NCI-H69 (cell line): ENCODE measurements around the gene GRB10.
A peak's percentile ranks its signal among the peaks of the same experiment; 100 is the strongest.

Experiments used
- DNase-seq: peaks from one replicate; lab custom pipeline; 2025; lab: John Stamatoyannopoulos, UW

The GRB10 gene

GRCh38 chr7:50803359-50804337 lies 21.0 kb upstream of the GRB10 start:
- DNase-seq, result peak; percentile 80

GRCh38 chr7:50801907-50802306 lies 19.2 kb upstream of the GRB10 start:
- DNase-seq, result no peak

DNA sequence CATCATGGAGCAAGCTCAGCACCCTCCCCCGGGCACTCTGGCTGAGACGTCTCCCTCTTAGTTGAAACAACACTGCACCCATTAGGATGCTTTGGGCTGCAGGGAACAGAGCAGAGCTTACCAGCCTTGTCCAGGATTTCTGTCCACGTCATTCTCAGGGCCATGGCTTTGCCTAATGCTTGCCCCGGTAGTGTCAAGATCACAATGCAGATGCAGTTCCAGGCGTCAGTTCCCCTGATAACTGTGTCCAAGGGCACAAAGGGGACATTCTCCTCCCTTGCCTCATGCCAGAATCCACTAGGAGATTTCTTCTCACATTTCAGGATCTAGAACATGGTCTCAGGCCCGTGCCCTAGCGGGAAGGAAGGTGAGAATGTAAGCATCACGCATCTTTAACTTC lies 17.2 kb upstream of the GRB10 start:
- no peak for DNase-seq

GRCh38 chr7:50798126-50798525 lies 15.4 kb upstream of the GRB10 start:
- DNase-seq, result peak; percentile 21

- DNase-seq, result peak; percentile 57
These were observed 13.1 kb upstream of the GRB10 start for GRCh38 chr7:50795831-50796230.

DNA sequence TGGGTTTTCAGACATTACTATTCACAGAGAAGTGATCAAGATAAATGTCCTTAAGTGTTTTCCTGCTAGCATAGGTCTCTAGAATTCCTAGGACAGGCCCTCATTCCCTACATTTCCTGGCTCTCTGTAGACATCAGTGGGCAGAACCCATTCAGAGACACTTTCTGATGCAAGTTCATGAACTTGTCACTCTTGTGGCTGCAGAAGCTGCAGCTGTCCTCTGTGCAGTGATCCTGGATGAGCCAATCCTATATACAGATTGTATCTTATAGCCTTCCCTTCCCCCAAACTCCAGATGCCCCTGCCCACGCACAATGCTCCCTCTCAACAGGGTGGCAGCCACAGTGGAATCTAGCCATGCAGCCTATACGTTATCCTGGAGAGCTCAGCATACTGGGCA lies 12.6 kb upstream of the GRB10 start:
- peak; percentile 51 for DNase-seq

DNA sequence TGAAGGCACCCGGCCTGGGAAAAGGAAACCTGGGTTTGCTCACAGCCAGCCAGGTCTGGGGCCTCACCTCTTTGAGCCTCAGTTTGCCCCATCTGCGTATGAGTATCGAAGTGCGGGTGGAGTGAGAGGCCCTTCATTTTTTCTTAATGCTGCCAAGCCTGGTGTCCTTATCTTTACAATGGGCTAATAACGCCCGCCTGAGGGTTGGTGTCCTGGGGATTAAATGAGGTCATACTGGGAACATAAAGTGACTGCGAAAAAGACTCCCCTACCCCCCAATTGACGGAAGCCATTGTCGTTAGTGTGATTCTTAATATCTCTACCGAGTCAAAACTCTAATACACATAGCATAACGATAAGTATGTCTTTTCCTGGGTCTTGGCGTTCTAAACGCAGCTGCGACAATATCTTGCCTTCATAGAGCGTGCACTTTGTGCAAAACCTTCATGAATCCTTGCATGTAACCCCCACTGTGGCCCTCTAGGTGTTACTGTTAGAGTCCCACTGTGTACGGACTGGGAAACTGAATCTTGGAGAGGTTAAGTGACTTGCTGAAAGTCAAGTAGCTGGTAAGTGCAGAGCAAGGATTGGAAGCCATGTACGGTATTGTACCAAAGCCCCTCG lies 11.4 kb upstream of the GRB10 start:
- no peak for DNase-seq

- DNase-seq, result peak; percentile 88
These were observed 10.6 kb upstream of the GRB10 start for GRCh38 chr7:50793120-50793946.

DNA sequence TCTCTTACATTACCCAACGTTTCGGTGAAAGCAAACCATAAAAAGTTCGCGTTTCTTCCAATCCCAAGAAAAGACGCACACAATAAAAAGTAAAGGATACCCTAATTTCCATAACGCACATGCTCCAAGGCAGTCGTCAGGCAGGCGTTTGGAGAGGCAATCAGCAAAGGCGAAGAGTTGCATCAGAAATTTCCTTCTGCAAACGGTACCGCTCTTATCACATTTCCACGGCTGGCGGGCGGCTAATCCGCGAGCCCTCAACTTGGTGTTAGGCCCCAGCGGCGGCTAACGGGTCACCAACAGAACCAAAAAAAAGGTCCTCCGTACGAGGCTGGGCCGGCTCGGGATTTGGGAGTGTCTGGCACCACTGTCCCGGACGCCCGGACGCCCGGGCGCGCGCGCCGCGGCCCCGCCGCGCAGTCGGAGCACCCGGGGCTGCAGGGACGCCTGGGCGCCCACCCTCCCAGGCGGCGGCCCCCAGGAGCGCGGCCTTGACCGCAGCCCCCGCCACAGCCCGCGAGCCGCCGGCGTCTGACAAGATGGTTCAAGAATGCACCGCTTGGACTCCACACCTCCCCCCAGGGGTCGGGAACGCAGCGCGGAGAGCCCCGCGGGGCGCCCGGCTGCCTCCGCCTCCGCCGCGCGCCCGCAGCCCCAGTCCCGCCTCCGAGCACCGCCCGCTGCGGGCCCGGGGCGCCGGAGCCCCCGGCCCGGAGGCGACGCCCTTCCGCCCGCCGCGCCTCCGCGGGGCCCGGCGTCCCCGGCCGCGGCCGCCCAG lies 9.8 kb upstream of the GRB10 start:
- peak; percentile 84 for DNase-seq

DNA sequence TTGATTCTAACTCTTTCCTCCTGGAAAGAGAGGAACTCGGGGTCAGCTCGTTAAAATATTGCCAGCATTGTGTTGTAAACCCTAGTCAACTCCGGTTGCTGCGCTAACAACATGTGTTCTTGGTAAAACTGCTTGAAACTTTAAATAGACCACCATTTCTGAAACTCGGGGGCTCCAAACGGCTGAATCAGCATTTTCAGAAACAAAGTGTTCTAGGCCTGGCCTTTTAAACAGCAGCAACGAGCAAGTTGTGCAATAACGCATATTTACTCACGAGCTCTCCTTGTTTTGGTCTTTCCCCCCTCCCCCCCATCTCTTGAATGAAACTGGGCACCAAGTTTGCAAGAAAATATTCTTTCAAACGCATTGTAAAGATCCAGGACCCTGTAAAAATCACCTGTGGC lies 9.2 kb upstream of the GRB10 start:
- DNase-seq, result peak; percentile 57

DNA sequence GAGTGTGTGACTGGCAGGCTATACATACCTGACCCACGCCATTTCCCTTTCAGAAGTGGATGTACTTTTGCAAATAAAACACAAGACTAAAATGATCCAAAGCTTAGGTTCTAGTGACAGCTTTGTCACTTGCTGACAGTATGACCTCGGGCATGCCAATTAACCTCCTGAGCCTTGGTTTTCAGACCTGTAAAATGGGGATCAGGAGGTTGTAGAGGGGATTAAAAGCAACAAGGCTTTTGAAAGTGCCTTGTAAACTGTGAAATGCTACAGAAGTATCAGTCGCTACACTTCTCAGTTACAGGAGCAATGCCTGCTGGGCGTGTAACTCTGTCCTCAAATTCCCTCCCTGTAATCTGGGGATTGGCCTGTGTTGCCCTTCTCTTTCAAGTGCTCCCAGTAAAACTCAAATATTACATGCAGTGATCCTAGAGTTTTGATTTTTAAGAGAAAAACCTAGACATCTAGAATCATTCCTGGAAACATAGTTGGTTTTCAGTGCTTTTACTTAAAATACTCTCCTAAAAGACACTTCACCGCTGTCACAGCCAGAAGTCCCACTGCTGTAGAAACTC lies 8.8 kb upstream of the GRB10 start:
- DNase-seq, result peak; percentile 24

- DNase-seq, result no peak
These were observed 7.7 kb upstream of the GRB10 start for GRCh38 chr7:50790381-50790780.

DNA sequence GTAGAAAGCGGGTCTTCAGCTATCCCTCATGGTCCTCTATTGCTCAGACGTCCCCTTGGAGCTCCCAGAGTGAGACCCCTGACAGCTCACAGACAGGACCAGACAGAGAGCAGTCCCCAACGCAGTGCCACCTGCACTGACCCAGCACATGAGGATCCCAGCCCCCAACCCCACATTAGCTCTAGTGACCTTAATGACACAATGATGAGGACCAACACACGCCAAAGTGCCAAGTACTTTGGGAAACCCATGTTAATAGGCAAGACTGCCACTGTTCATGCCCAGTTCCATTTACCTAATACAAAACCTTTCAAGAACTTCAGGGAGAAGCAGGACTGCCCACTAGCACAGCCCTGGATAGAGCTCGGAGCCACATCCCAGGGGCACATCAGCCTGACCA lies 5.7 kb upstream of the GRB10 start:
- DNase-seq, result no peak

DNA sequence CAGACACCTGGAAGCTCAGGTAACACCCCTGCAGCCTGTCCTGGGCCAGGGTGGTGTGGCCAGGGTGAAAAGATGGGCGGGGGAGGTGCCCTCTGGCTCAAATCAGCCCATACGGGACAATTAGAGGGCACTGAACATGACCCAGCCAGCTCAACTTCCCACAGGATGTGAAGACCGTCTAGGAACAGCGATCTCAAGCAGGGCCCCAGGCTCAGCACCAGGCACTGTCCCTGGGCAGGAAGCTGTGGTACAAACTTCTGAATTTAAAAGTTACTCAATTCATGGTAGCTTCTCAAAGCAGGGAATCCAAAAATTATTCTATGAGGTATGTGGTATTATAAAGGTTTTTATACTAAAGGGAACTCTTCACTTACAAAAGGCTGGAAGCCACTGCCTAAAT lies 5.1 kb upstream of the GRB10 start:
- DNase-seq, result no peak

GRCh38 chr7:50785346-50785745 lies 2.6 kb upstream of the GRB10 start:
- DNase-seq, result no peak

- no peak for DNase-seq
These were observed 1.3 kb upstream of the GRB10 start for GRCh38 chr7:50783801-50784507.

- no peak for DNase-seq
These were observed 607 bp upstream of the GRB10 start for GRCh38 chr7:50783303-50783702.

DNA sequence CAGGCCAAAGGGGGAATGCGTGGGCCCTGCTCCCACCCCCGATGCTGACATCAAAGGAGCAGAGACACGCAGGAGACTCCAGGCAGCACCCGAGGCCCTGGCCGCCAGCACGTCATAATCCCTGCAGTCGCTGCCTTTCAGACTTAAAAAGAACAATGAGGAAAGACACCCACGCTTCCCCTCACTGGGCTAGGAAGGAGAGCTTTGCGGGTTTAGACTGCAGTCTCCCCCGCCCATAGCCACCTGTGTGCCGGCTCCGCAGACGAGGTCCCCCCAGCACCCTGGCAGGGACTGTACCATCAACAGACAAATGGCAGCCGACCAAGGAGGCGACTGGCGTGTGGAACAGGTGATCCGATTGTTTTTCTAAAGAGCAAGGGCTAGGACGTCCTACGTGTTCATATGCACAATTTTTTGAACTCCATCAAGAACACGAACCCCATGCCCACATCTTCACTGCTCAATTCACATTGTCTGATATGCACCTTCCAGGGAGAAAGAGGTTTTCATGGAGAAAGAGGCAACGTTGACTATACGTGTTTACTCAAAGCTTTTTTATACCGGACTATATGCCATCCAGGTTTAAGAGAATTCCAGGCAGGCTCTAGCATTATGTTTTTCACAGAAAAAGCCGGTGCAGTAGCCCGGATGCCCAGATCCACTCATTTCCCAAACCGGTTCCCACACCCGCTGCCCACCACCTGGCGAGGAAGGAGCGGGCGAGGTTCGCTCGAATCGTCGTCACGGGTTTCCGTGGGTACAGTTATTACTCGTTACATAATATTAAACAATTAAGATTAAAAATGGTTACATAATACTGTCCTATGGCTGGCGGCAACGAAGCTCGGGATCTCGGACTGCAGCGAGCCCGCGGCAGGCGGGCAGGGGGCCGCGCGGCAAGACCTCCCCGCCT lies 1.1 kb downstream of the GRB10 start:
- peak; percentile 46 for DNase-seq

- DNase-seq, result no peak
These were observed 2.3 kb downstream of the GRB10 start for GRCh38 chr7:50780436-50780835.

GRCh38 chr7:50779427-50779826 lies 3.3 kb downstream of the GRB10 start:
- peak; percentile 37 for DNase-seq
